HepG2 (cell line): Measurements from ENCODE around the gene ZNF527. TPM values are rescaled to one million over a fixed set of nuclear protein-coding genes. Genes with fewer than 3 reads are reported as not detected.

Experiments used
- AHDC1 ChIP-seq: sonication (generic); formaldehyde crosslinking; IDR thresholded peaks from 2 replicates; pipeline ENCODE4 v1.5.1; 2020; ENCODE audit warnings: mild to moderate bottlenecking, missing genetic modification reagents, borderline replicate concordance
- DNMT1 ChIP-seq: sonication (generic); formaldehyde crosslinking; IDR thresholded peaks from 2 replicates; pipeline ENCODE4 v1.5.1; 2020; ENCODE audit warnings: mild to moderate bottlenecking, missing genetic modification reagents
- GATAD1 ChIP-seq: IDR thresholded peaks from 2 replicates; pipeline ENCODE4 v1.6.1; 2016; ENCODE audit warnings: missing genetic modification reagents, missing compliant biosample characterization
- GFI1 ChIP-seq: sonication (generic); formaldehyde crosslinking; IDR thresholded peaks from 2 replicates; pipeline ENCODE4 v1.5.0; 2020; ENCODE audit warnings: missing genetic modification reagents, mild to moderate bottlenecking, borderline replicate concordance
- HDAC6 ChIP-seq: fragments of 200-600 bp; sonication (generic); IDR thresholded peaks from 2 replicates; pipeline ENCODE4 v1.7.0; 2017; ENCODE audit warnings: mild to moderate bottlenecking, antibody characterized with exemption, low read length, low read depth
- POGK ChIP-seq: sonication (generic); formaldehyde crosslinking; conservative IDR thresholded peaks from 2 replicates; pipeline ENCODE4 v1.8.0; 2022; ENCODE audit warnings: mild to moderate bottlenecking, moderate library complexity, missing genetic modification reagents
- PRMT3 ChIP-seq: sonication (generic); formaldehyde crosslinking; IDR thresholded peaks from 2 replicates; pipeline ENCODE4 v1.8.1; 2022; ENCODE audit warnings: low read depth, mild to moderate bottlenecking, moderate library complexity, missing genetic modification reagents, borderline replicate concordance
- RXRB ChIP-seq: IDR thresholded peaks from 2 replicates; pipeline ENCODE4 v1.6.1; 2016; ENCODE audit warnings: borderline replicate concordance, missing genetic modification reagents, missing compliant biosample characterization
- SAP130 ChIP-seq: IDR thresholded peaks from 2 replicates; pipeline ENCODE4 v1.6.1; 2016; ENCODE audit warnings: low read depth
- XRCC5 ChIP-seq: fragments of 200-400 bp; formaldehyde crosslinking; optimal IDR thresholded peaks from 2 replicates; pipeline ENCODE3; 2017; ENCODE audit warnings: mild to moderate bottlenecking, low read length
- YY1 ChIP-seq: IDR thresholded peaks from 2 replicates; pipeline ENCODE4 v1.6.1; 2011; ENCODE audit warnings: low read length, low read depth, moderate library complexity, mild to moderate bottlenecking; ENCODE audit not compliant: insufficient read depth, insufficient replicate concordance
- ZFP36 ChIP-seq: fragments of 150-350 bp; IDR thresholded peaks from 2 replicates; pipeline ENCODE4 v1.6.1; 2018; ENCODE audit warnings: borderline replicate concordance, low read length, low read depth; ENCODE audit not compliant: partially characterized antibody
- ZNF331 ChIP-seq: sonication (generic); formaldehyde crosslinking; IDR thresholded peaks from 2 replicates; pipeline ENCODE4 v1.4.0; 2020; ENCODE audit warnings: missing genetic modification reagents
- ZNF552 ChIP-seq: sonication (generic); formaldehyde crosslinking; IDR thresholded peaks from 2 replicates; pipeline ENCODE4 v1.9.0; 2022; ENCODE audit warnings: missing genetic modification reagents, mild to moderate bottlenecking, borderline replicate concordance
- ZNF556 ChIP-seq: sonication (generic); formaldehyde crosslinking; IDR thresholded peaks from 2 replicates; pipeline ENCODE4 v1.4.0; 2020; ENCODE audit warnings: mild to moderate bottlenecking, missing genetic modification reagents, borderline replicate concordance
- polyA plus RNA-seq, 8 experiments: library from polyadenylated mRNA; depleted of rRNA in 3 of 8; stranded (reverse) in 7 of 8; unstranded in 1 of 8; fragments of >200 nt; fragmentation: Illumina TruSeq in 4 of 8; extraction: Trizol in 4 of 8; gene quantifications; 2 replicates each; pipeline versions ENCODE4 v1.2.1 to v1.2.3, GENCODE V29; 2011 to 2016; ENCODE audit warnings: low read depth in 4 of 8, missing spikeins in 1 of 8, mixed read lengths in 1 of 8; ENCODE audit not compliant: insufficient read depth in 1 of 8
- total RNA-seq, 5 experiments: library from RNA; depleted of rRNA; stranded (reverse); fragments of >200 nt; fragmentation: Illumina TruSeq; extraction: Trizol; gene quantifications; 2 replicates each; pipeline ENCODE4 v1.2.3, GENCODE V29; 2016; ENCODE audit warnings: low read depth in 1 of 5

ZNF527 gene
- total and polyA plus RNA-seq, 2 of the 13 experiments (the other 11 are each of a cell fraction or from before 2014, with no cell fraction given): 1.0 to 3.5 TPM

- TF ChIP-seq AHDC1 (CRISPR knock-in tag) (no peak), RXRB (CRISPR knock-in tag) (no peak), SAP130 (CRISPR knock-in tag) (no peak), ZNF556 (CRISPR knock-in tag) (no peak), ZFP36 (no peak), DNMT1 (CRISPR knock-in tag) (no peak), XRCC5 (no peak), ZNF331 (CRISPR knock-in tag) (no peak), ZNF552 (CRISPR knock-in tag) (no peak), PRMT3 (CRISPR knock-in tag) (no peak), POGK (CRISPR knock-in tag) (no peak), GFI1 (CRISPR knock-in tag) (no peak), HDAC6 (no peak), YY1 (no peak), GATAD1 (no peak)
Measured at GRCh38 chr19:37334179-37335071, 36.5 kb upstream of the ZNF527 start (continued).
